CD1c-positive myeloid dendritic cell (primary cell): ENCODE measurements around the gene ARFGAP1.
"Not testable (repeated sequence)": the region's sequence is repeated elsewhere in the genome, so short reads cannot be mapped to it uniquely, and the experiment has no call there.

Experiments used
- DNase-seq: peaks from one replicate; pipeline ENCODE4 v3.0.0-alpha.2; 2016; ENCODE audit errors: extremely low spot score

Gene ARFGAP1

GRCh38 chr20:63240004-63240403 lies 32.6 kb upstream of the ARFGAP1 start:
- DNase-seq, result no peak

DNA sequence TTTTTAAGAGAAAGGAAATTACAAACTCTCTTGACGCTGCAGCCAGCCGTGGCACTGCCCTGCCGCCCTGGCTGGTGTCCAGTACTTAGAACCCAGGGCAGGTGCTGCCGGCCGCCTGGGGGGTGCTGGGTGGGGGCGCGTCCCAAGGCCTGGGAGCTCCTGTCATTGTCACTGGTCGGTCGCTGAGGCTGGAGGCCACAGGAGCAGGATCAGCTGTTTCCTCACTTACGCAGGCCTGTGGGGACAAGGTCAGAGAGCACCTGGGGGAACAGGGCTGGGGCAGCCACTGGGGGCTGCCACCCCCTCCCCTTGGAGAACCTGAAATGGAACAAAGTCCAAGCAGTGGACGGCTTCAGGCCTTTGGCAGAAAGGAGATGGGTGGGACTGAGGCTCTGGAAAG lies 31.3 kb upstream of the ARFGAP1 start:
- no peak for DNase-seq

GRCh38 chr20:63242736-63243135 lies 29.9 kb upstream of the ARFGAP1 start:
- DNase-seq, result no peak

GRCh38 chr20:63243604-63244247 lies 28.9 kb upstream of the ARFGAP1 start:
- DNase-seq, result no peak

DNA sequence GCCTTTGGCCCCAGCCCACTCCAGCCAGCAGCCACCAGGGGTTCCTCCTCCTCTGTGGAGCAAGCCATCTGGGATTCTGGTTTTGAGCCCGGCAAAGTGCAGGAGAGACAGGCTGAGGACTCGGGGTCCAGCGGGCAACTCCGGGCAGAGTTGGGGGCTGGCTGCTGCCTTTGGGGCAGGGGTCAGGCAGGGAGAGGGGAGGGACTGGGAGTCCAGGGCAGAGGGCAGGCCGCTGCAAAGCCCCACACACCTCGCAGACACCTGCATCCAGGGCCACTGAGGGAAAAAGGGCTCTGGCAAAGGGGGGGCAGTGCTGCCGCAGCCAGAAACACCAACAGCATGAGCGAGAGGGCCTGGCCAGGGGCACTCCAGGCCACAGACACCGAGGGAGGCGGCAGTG lies 28.1 kb upstream of the ARFGAP1 start:
- no peak for DNase-seq

GRCh38 chr20:63246490-63247288 lies 25.9 kb upstream of the ARFGAP1 start:
- no peak for DNase-seq

DNA sequence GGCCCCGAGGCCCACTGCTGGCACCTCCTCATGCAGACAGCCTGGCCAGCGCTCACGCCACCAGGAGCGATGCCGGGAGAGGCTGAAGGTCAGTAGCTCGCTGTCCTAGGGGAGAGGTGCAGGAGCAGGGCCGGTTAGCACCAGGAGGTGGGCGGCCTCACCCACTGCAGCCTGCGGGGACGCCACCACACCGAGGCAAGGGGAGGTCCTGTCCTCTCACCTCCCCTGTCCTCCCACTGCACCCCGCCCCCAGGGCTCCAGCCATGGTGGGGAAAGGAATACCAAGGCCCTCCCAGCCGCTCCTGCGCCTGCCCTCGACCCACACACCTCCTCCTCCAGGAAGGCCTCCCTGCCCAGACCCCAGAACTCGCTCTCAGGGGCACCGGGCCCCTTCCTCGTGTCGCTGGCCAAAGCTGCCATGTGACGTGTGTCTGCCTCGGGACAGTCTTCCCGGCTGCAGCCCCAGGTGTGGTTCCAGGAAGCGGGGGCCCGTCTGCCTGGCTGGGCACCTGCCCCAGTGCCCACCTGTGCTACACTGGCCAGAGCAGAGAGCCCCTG lies 24.9 kb upstream of the ARFGAP1 start:
- no peak for DNase-seq

GRCh38 chr20:63248835-63249591 lies 23.6 kb upstream of the ARFGAP1 start:
- DNase-seq, result no peak

DNA sequence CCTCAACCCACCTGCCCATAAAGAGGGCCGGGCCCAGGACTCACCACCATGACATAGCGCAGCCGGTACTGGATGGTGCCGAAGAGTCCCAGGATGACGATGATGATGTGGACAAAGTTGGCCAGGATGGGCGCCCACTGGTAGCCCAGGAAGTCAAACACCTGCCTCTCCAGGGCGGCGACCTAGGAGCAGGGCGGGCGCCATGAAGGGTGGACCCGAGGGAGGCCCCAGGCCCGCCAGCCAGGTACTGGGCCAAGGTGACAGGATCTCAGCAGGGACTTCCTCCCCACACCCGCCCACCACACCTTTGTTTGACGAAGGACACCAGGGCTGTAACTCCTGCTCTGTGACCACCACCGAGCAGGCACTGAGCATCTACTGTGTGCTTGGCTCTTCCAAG lies 22.7 kb upstream of the ARFGAP1 start:
- DNase-seq, result no peak

GRCh38 chr20:63251350-63251749 lies 21.3 kb upstream of the ARFGAP1 start:
- DNase-seq, result not testable (repeated sequence)

DNA sequence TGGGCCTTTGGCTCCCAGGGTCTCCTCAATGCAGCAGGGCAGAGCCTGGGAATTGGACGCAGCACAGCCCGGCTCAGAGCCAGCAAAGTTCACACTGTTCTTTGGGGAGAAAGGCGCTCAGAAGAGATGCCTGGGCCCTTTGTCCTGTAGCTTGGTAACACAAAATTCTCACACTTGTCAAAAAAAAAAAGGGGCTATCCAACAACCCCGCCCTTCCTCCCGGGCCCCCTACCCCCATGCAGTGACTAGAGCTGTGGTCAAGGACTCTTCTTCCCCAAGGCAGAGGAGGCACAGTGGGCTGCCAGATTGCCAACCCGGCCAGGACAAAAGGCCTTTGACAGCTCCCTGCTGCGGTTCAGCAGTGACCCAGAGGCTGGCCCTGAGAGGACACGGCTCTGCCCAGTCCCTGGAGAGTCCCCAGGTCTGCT lies 20.3 kb upstream of the ARFGAP1 start:
- DNase-seq, result no peak

- DNase-seq, result no peak
Measured at GRCh38 chr20:63253065-63253437, 19.6 kb upstream of the ARFGAP1 start.

- no peak for DNase-seq
Measured at GRCh38 chr20:63253438-63254231, 19.0 kb upstream of the ARFGAP1 start.

DNA sequence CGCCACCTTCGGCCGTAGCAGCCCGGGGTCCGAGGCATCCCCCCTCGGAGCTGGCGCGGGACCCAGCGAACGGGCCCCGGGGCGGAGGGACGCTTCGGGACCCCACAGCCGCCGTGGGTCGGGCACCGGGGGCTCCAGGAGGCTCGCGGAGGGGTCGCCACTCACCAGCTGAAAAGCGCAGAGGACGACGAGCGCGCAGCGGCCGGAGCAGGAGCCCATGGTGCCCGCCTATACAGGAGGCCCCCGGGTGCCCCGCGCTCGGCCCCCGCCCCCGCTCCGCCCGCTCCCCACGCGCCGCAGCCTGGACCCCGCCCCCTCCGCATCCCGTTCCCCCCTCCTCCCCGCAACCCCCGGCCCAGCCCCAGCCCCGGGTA lies 18.4 kb upstream of the ARFGAP1 start, which contains the start of gene NKAIN4:
Gene NKAIN4, minus strand, starts transcription at position 232 of the 374 bp plus-strand sequence. Its CDS starts 13 bp downstream, at position 219.
- DNase-seq, result no peak

DNA sequence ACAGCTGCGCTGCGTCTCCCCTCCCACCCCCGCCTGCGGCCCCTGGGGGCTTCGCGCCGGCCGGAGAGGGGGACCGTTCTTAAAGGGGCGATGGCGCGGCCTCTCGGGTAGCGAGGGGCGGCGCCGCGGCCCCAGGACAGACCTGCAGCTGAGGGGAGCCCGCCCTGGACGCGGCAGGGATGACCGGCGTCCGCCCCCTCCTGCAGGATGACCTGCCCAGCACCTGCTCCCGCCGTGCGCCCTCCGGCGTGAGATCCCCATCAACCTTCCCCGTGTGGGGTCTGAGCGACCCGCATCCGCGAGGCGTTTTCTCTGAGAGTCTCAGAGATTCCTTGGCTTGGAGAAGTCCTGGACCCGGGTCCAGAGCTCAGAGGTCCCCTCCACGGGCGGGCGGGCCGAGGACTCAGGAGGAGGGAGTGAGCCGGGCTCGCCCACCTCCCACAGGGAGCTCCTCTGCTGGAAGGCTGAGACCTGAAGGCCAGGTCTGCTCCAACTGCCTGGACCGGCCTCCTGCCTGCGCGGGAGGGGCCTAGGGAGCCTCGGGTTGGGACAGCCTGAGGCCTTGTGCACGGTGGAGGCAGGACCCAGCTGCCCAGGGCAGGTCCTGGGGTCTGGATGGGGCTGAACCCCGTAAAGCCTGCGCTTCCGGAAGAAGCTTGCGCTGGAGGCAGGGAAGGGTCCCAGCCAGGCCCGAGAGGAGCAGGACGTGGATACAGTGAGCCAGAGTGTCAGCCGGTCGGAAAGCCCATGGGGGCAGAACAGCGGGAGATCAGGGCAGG lies 17.8 kb upstream of the ARFGAP1 start:
- DNase-seq, result no peak

GRCh38 chr20:63255931-63256704 lies 16.5 kb upstream of the ARFGAP1 start:
- DNase-seq, result no peak

GRCh38 chr20:63256954-63257353 lies 15.7 kb upstream of the ARFGAP1 start:
- DNase-seq, result no peak

- no peak for DNase-seq
Measured at GRCh38 chr20:63257629-63258028, 15.0 kb upstream of the ARFGAP1 start.

DNA sequence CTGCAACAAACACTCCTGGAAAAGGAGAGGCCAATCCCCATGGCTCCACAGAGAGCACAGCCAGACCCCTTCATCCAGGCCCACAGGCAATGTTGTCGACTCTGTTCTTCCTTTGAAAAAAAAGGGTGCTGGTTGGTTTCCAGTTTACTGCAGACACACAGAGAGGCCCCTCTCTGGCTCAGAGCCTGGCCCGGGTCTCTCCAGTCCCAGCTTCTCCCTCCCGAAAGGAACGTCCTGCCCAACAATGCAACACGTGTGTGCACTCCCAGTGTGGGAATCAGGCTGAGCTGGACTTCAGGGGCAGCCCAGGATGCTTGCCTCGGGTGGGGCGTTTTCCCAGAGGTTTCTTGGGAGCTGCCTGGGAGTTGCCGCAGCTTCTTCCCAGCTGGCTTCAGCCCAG lies 13.8 kb upstream of the ARFGAP1 start:
- DNase-seq, result no peak
